GM03348 (cell line): ENCODE measurements around the gene INSIG2.

Source experiments
- DNase-seq: peaks from one replicate; pipeline ENCODE4 v3.0.0; 2012; ENCODE audit warnings: low spot score

Gene INSIG2

DNA sequence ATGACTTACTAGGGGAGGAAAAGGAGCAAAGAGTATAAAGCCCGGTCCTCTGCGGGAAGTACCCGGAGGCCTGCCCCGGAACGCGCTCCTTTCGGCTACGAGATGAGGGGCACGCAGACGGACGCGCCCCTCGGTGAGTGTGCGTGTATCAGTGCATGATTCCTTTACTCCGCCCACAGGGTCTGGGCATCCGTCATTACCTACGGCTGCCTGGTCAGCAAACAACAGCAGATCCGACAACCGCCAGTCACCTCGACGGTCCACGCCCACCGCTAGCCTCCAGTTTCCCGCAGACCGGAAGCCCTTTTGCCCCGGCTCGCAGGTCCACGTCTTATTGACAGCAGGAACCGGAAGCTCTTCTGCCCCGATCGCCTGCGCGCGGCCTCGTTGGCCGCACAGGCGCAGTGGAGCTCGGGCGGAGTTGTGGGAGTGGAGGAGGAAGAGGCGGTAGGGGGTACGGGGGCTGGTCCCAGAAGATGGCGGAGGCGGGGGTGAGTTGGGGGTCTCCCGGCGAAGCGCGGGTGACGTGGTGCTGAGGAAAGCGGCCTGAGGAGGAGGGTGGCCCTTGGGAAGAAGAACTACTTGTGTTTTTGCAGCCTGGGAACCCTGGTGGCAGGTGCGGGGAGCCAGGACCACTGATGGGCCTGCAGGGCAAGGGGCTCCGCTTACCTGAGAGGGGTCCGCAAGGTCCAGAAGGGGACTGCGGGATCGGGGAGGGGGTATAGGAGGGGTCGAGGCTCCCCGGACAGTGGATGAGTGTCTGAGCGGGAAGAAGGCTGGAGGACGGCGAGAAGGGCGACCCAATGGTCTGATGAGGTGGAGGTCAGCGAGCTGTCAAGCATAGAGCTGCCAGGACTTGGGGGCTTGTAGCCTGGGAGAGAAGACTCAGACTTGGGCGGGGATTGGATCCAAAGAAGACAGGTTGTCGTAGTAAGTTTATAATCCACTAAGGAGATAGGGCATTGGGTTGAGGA, at the start of gene INSIG2:
TSS of gene INSIG2 (plus strand) at position 421 of the 974 bp plus-strand sequence. CDS start 8,086 bp downstream, outside the sequence.
- DNase-seq = peak; percentile 96

DNA sequence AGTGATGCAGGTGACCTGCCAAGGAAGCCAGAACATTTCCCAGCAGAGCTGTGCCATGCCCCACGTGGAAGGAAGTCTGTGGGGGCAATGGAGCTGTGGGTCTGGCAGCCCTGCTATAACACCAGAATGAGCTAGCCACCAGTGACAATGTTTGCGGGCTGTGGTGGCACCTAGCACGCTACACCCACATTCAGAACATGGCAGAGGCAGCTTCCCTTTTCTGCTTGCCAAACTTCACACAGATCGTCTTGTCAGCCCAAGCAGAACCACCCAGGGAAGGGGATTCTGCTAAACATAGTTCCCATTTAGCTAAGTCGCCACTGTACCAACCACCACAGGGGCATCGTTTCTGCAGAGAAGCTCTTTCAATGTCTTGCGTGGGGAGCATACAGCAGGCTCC, 47.4 kb upstream of the INSIG2 start:
- DNase-seq = no peak

DNA sequence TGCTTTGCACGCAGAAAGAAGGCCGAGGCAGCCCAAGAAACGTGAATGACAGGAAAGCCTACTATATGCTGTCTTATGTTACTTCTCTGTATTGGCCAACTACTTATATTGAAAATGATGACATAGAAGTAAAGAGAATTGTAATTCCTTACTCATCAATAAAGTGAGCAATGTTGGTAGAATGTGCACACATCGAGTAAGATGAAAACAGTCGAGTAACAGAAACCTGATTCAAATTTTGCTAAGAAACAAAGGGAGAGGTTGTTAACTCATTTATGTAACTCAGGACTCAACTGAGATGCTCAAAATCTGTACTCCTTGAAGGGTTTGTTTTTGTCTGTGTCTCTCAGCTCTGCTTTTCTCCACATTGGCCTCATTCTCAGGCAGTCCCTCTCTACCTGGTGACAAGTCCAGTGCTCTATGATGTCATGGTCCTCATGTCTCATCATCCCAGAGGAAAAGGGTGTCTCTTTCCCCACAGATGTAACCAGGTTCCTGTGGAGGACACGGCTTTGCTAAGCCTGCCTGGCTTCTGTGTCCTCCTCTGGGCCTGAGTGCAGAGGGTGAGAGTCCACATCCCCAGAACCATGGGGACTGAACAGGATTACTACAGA, 44.1 kb upstream of the INSIG2 start:
- DNase-seq = no peak

DNA sequence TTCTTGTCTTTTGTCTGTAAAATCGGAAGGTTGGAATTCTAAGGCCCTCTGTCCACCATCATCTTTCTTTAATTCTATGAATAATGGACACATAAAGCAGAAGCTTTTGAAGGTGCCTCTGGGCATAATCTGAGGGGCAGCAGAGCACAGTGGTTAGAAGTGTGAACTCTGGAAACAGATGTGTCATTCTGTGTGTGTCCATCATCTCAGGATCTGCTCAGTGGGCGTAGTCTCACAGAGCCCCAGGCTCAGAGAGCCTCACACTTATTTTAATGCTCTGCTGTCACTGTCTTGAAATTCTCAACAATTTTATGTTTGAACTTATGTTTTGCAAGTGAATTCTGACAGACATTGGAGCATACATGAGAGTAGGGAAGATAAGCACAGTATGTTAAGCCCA, 43.4 kb upstream of the INSIG2 start:
- DNase-seq = no peak

DNA sequence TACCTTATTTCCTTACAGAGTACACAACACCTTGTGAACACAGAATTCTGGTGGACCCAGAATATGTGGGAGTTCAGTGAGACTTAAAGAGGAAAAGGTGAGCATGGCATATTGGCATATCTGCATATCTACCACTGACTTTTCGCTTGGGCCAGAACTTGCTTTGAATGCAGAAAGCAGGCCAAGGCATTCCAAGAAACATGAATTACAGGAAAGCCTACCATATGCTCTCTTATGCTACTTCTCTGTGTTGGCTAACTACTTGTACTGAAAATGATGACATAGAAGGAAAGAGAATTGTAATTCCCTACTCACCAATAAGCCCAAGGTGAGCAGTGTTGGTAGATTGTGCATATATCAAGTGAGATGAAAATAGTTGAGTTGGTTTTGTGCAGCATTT, 43.0 kb upstream of the INSIG2 start:
- DNase-seq = no peak

- peak; percentile 60 for DNase-seq
Measured at GRCh38 chr2:118046634-118047210, 41.5 kb upstream of the INSIG2 start.

DNA sequence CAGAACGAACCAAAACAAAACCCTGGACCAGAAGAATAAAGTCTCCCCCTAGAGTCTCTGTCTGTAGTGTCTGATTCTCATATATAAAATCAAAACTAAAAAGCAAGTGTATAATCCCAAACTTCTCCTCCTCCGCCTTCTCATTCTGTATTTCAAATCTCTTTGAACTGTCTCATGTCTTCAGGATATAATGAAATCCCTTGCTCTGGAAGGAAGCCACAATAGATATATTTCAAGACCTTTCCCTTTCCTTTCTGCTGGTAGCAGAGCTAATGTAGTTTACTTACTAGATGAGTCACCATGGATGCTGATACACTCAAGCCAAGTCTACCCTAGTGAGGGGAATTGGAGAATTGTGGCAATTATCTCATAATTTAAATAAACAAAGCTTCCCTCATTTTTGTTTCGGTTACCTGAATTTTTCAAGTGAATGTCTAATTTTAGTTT, 40.9 kb upstream of the INSIG2 start:
- peak; percentile 48 for DNase-seq

DNA sequence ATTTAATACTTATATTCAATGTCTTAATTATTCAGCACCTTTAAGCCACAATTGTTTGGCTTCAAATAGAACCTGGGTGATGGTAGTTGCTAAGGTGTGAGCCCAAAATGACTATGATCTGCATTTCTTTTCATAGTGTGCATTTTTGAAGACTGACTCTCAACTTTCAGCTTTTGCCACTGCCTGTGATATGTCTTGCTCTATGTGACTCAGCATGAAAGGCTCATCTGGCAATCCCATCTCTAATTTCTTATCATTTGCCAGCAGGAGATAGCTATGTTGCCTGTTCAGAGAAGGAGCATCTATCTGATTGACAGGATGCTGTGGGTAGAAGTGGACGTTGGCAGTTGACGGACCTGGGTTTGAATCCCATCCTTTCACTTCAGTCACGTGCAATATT, 39.9 kb upstream of the INSIG2 start:
- peak; percentile 10 for DNase-seq

- DNase-seq = no peak
Measured at GRCh38 chr2:118049140-118049815, 39.0 kb upstream of the INSIG2 start.

DNA sequence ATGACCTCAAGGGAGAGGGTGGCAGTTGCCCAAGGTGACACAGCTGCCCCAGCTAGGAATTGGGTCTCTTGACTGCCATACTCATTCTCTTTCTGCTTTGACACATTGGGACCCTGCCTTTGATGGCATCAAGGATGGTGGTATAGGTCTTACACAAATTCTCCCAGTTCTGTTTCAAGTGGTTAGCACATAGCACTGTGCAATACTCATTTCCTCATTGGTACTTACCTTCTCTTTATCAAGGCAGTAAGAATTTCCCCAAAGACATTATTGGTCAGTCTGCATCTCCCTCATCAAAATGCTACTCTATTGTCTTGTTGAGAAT, 38.5 kb upstream of the INSIG2 start:
- no peak for DNase-seq

- DNase-seq = no peak
Measured at GRCh38 chr2:118050386-118050785, 37.9 kb upstream of the INSIG2 start.

DNA sequence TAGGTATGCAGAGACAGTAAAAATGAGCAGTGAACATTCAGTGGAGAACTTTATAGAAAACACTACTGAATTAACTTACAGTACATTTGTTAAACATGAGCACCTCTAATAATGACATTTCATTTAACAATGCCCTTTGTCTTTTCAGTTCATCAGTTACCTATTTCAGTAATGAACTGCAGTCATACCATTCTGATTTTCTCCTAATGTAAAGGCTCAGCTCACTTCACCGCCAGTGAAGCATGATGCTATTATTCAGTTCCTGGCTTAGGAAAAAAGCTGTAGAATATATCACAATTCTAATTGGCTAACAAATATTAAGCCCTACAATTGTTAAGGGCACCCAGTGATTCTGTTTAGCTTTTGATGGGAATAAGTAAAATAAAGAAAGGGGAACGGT, 37.3 kb upstream of the INSIG2 start:
- DNase-seq = no peak

DNA sequence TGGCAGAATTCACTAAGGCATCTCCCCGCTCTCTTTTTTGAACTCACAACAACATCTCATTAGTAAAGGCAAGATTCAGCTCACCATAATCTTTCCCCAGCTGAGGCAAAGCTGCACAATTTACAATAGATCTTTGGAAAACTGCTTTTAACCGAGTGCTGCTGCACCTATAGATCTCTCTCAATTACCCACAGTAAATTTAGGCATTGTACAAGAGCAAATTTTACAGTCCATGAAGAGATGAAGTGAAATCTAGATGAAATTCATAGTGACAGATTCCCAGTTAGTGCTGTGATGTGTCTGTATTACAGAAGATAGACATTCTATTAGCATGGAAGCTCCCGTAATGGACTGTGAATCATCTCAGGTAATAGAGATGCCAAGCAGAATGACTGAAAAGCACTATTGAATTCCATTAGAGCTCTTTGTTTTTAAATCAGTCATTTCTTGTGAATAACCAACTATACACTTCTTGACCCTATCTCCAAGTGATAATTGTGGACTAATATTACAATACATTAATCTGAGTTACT, 36.4 kb upstream of the INSIG2 start:
- no peak for DNase-seq

GRCh38 chr2:118052474-118052873, 35.8 kb upstream of the INSIG2 start:
- no peak for DNase-seq

- DNase-seq = no peak
Measured at GRCh38 chr2:118053681-118054080, 34.6 kb upstream of the INSIG2 start.

- no peak for DNase-seq
Measured at GRCh38 chr2:118054213-118055008, 33.9 kb upstream of the INSIG2 start.

DNA sequence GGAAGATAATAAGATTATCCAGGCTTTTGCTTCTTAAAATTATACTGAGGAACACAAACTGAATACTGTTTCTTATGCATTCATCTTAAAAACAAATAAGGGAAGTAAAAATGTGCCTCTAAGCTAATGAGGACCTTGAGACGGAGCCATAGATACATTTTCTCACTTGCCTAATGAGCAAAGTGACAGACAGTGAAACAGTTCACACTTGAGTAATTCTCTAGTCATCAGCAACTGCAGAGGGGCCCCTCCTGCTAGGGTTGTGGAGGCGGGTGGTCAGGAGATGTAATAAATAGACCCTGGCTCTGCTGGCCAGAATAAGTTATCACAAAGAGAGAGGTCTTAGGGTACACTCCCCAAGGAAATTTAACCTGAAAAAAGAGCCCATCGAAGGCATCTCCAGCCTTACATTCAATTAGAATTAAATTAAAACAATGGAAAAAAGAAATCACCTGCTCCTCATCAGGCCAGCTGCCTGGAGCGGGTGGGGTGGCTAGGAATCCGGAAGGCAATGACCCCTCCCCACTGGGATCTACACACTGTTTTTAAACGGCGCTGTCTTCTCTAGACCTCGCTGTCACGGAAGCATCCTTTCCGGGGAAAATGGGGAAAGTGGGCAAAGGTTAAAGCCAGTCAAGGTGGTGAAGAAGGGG, 32.6 kb upstream of the INSIG2 start:
- no peak for DNase-seq

DNA sequence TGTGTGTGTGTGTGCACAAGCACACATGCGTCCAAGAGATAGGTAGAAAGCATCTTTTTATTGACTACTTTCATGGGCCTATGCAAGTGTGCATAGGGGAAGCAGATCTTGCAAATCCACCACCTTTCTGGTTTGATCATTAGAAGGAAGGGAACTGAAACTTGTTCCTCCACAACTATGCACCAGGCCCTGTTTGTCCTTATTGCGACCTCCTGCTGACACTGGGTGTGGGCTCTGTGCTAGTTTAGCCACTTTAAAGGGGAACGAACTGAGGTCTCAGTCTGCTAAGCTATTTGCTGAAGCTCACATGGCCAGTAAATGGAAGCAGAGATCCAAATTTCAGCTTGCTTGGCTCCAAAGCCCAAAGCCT, 32.1 kb upstream of the INSIG2 start:
- DNase-seq = no peak

DNA sequence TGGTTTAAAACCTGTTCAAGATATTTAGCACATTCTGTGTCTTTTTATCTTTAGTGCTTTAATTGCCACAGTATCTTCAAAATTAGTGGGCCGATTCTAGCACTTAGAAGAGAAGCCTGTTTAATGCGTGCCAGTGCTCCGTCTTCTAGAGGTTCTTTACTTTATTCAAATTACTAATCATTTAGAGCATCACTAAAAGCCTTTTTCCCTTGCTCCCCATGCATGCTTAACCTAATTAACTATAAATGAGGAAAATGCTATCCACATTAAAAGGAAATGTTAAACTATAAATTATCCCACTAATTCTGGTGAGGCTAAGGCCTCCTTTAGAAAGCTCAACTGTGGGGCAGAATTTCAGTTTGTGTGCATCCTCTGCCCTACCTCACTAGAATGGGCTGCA, 31.5 kb upstream of the INSIG2 start:
- no peak for DNase-seq

DNA sequence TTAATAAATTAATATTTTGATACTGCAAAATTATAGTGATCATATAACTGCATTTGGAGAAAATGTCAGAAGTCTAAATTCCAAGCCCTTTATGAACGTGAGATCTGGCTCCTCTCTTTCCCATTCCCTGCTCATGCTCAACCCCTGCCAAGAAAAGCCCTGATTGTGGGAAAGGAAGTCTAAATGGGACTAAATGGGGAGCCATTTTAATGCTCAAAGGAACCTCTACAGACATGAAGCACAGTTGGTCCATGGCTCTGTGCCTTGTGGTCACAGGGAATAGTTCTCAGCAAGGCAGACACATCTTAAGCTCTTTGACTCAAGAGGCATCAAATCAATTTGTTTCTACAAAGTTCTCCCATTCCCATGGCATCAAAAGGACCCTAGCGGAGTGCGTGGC, 29.3 kb upstream of the INSIG2 start:
- no peak for DNase-seq

DNA sequence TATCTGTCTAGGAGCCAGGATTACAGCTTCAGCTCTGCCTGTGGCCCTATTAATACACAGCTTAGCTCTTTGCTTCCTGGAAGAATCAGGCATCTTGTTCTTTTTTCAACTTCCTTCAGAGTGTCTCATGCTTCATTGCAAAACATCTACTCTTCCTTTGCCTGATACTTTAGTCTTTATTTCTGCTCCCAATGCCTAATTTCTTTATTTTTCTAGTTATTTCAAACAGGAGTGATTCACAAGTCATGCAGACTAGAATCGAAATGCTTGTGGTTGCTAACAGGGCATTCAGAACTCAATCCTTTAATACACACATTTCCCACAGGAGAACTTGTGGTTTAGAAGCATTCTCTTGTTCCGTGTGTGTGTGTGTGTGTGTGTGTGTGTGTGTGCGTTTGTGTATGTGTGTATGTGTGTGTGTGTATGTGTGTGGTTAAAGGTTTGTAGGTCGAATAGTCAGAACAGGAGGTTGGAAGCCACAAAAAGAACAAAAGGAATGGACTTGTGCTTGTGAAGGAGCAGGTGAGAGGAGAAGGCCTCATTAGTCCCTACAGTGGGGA, 28.3 kb upstream of the INSIG2 start:
- DNase-seq = peak; percentile 70
